CD4-positive, alpha-beta T cell treated with Interleukin-17A for 1 hour (primary cell): ENCODE results near the gene ECE1.
A peak's percentile ranks its signal among the peaks of the same experiment; 100 is the strongest.
"Not testable (repeated sequence)": the region's sequence is repeated elsewhere in the genome, so short reads cannot be mapped to it uniquely, and the experiment has no call there.

Experiments used
- DNase-seq: peaks from one replicate; pipeline ENCODE4 v3.0.0-alpha.2; 2020

ECE1 gene

GRCh38 chr1:21246905-21247642 is 43.2 kb downstream of the ECE1 start:
- no peak for DNase-seq

- DNase-seq: no peak
These were observed 44.5 kb downstream of the ECE1 start for GRCh38 chr1:21245688-21246229.

DNA sequence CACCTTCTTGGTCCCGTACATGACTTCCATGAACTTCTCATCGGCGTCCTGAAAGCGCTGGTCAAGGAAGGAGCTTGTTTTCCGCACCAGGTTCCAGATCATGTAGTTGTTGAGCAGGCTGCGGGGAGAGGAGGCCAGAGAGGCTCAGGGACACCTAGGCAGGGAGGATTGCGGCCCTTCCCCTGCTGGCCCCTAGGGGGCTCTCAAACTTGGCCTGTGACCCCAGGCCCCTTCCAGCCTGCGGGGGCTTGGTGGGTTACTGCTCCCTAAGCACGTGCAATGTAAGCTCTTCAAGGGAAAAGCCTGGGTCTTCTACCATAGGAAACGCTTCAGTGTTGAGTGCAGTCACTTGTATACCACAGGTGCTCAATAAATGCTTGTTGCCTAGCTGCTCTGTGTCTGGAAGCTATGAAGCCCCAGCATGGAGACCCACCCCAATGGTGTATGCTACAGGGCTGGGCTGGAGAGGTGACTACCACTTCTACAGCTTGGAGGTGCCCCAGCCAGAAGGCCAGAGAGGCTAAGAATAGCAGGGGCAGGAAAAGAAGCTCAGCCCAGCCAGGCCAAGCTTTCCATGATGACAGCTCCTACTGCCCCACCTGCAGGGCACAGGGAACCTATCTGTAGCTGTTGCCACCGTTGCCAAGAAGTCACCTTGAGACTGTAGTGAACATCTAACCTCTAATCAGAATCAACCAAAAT is 45.1 kb downstream of the ECE1 start:
- DNase-seq: no peak

DNA sequence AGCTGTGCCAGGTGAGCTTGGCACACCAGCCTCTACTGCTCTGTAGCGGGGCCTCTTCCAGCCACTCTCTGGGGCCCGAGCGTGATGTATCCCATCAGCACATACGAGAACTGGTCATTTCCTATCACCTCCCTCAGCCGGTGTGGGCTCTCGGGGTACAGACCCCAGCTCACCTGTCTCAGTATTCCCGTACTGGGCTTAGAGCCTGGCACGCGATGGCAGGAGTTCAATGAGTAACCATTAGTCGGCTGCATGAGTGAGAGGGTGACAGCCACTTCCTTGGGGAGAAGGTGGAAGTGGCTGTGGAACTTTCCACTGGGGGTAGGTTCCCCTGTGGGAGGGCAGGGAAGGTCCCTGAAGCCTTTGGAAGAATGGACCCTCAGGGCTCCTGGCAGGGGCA is 46.1 kb downstream of the ECE1 start:
- no peak for DNase-seq

DNA sequence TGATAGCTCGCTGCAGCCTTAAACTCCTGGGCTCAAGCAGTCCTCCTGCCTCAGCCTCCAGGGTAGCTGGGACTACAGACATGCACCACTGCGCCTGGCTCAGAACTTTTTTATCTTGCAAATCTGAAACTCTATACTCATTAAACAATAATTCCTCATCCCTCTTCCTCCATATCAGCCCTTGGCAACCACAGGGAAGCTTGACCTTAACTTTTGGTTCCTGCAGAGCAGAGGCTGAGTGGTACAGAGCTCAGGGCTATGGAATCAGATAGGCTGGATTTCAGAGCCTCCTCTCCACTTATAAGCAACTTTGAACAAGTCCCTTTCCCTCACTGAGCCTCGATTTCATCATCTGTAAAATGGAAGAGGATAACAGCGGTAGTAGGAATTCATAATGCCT is 47.4 kb downstream of the ECE1 start:
- no peak for DNase-seq

DNA sequence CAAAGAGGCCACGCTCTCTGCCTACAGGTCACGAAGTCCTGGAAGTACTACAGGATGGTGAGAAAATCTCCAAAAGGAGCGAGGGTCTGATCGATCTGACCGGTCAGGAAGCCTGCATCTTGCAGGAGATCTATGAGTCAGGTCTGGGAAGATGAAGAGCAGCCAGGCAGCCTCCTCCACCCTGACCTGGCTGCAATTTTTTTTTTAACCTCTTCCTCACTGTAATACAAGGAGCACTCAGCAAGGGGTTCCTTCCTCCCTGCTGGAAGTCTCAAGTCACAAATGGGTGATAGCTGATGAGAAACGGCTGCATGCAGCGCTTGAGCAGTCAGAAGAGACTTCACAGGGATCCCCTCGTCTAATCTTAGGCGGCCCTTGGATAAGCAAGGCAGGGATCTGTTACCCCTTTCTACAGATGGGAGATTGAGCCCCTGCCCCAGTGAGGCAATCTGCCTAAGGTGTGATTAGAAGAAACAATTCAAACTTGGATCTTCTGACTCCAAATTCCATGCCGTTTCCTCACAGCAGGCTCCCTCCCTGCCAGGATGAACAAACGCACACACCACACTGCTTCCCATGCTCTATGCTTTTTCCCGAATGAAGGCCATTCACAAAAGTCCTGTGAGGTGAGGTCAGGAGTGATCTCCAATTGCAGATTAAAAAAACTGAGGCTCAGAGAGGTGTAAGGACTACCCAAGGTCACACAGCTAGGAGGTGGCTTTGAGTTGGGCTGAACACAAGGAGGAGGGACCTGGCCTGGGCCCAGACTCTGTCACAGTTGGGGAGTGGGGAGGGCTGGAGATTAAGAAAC is 48.3 kb downstream of the ECE1 start:
- no peak for DNase-seq

- DNase-seq: no peak
These were observed 49.6 kb downstream of the ECE1 start for GRCh38 chr1:21240706-21241105.

DNA sequence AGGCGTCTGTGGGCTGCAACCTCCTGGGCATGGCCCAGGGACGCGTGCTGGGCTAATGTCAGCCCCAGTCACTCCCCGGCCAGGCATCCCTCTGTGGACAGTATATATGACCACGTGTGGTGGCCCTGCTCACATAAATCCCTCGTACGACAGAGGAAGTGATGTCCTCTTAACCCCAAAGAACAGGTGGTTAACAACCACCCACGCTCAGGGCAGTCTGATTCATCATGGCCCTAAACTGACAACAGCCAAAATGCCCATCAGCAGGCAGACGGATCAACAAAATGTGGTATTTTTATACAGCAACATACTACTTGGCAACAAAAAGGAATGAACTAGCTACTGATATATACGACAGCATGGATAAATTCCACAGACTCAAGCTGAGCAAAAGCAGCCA is 51.0 kb downstream of the ECE1 start:
- DNase-seq: no peak

- no peak for DNase-seq
These were observed 52.0 kb downstream of the ECE1 start for GRCh38 chr1:21238141-21238800.

- no peak for DNase-seq
These were observed 52.7 kb downstream of the ECE1 start for GRCh38 chr1:21237446-21238088.

DNA sequence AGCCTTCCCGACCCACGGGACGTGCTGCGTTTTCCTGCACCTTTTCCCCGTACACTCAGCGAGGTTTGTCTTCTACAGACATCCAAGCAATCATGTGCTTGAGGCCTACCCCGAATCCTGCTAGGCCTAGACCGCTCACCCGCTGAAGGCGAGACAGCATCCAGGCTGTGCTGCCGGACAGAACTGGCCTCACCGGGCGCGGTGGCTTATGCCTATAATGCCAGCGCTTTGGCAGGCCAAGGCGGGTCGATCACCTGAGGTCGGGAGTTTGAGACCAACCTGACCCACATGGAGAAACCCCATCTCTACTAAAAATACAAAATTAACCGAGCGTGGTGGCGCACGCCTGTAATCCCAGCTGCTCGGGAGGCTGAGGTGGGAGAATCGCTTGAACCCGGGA is 54.1 kb downstream of the ECE1 start:
- no peak for DNase-seq

GRCh38 chr1:21234779-21235178 is 55.5 kb downstream of the ECE1 start:
- no peak for DNase-seq

- DNase-seq: no peak
These were observed 56.8 kb downstream of the ECE1 start for GRCh38 chr1:21233490-21233889.

DNA sequence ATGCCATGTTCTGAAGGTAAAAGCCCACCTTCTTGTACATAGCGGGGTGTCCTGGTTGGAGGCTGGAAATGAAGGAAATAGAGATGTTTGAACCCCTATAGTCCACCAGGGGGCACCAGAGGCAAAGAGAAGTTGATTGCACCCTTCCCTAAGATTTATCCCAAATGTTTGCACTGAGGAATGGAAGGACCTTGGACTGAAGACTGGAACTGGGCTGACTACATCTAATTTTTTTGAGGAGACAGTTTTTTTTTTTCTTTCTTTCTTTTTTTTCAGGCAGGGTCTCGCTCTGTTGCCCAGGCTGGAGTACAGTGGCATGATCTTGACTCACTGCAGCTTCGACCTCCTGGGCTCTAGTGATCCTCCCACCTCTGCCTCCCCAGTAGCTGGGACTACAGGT is 58.2 kb downstream of the ECE1 start:
- peak; percentile 51 for DNase-seq

GRCh38 chr1:21229246-21230000 is 60.8 kb downstream of the ECE1 start:
- no peak for DNase-seq

DNA sequence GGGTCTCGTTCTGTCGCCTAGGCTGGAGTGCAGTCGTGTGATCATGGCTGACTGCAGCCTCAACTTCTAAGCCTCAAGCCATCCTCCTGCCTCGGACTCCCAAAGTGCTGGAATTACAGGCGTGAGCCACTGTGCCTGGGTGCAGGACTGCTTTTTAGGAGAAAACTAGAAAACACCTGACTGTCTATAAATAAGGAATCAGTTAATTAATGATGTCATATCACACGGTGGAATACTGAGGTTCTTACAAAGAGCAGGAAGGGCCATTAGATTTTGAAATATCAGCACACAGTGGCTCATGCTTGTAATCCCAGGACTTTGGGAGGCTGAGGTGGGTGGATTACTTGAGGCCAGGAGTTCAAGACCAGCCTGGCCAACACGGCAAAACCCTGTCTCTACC is 62.0 kb downstream of the ECE1 start:
- not testable (repeated sequence) for DNase-seq

- DNase-seq: no peak
These were observed 65.2 kb downstream of the ECE1 start for GRCh38 chr1:21225065-21225464.

- no peak for DNase-seq
These were observed 69.4 kb downstream of the ECE1 start for GRCh38 chr1:21220815-21221214.

- no peak for DNase-seq
These were observed 70.6 kb downstream of the ECE1 start for GRCh38 chr1:21219674-21220073.

DNA sequence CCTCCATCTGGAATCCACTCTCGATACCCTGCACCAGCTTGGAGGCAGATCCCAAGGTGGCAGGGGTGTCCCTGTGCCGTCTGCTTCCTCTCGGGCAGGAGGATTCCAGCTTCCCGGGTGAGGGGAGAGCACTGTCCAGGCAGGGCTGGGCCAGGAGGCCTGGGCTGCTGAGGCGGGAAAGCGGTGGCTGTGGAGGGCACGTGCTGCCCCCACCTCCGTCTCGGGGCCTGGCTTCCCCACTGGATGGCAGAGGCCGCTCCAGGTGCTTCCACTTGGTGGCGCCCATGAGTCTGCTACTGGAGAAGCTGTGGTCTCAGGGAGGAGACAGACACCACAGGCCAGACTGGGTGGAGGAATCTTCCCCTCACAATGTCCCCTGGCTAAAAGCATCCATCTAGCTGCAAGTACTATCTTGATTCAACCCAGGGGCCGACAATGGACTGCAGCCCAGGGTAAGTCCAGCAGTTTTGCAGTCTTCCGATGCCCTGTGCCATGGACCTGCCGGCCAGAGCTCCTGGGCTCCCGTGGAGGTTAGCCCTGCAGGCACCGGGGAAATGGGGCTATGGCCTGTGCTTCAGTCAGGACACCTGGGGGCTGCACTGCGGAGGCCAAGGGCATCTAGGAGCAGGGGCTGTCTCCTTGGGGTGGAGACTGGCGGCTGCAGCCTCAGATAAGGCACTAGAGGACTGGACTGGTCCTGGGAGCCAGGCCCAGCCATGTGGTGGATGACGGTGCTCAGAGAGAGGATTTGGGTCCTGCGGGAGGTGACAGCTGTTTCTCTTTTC is 72.3 kb downstream of the ECE1 start:
- peak; percentile 19 for DNase-seq
